Right lobe of liver (tissue), 4 donors: Measurements from ENCODE around the gene HOXA10.

Experiments
- CTCF ChIP-seq, 4 donors: fragments of 200-600 bp in 3 of 4; fragments of 450-650 bp in 1 of 4; IDR thresholded peaks; one replicate each; pipeline versions ENCODE4 v1.5.1 to v1.8.0; 2016 to 2022; ENCODE audit warnings: antibody characterized with exemption in 4 of 4, mild to moderate bottlenecking in 2 of 4
- POLR2A ChIP-seq: fragments of 450-650 bp; IDR thresholded peaks from one replicate; pipeline ENCODE4 v1.6.1; 2017; ENCODE audit warnings: antibody characterized with exemption, mild to moderate bottlenecking
- donor health status: DM: no; HTN: no; CAD: no.
- donor health status: DM: no; HTN: no; CAD: no.
- donor health status: DM: no; HTN: yes; CAD: no.

DNA sequence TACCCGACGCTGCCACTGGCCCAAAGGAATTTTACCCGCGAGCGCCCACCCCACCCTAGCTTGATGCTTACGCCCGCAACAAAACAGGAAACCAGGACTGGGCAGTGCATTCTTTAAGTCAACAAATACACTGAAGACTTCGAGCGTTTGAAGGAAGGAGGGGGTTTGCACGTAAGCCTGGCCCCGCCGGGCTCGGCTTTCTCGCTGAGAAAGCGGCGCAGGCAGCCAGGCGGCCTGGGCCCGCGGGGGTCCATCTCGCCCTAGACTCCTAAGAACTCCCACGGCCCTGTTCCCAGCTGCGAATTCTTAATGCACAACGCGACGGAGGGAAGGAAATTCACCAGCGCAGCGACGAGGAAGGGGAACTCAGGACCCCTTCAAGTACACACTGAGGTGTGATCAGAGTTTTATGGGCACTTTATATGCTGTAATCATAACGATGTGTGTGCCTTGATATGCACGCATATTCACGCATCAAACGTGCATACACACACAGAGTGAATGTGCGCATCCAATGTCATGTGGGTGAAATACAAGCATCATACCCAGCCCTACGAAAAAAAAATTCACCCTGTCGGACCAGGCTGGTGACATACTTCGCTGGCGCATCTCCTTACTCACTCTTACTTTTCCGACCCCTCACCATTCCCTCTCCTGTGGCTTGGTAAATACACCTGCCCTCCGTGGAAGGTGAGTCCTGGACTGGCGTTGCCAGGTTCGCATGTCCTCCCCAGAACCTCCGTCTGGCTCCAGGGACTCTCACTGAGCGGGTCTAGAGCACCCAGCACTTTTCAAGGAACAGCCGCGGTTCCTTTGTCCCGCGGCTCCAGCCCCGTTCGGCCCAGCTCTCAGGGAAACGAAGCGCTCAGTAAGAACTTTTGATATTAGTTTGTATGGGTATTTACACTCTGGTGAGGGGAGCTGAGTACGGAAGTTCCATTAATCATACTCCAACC lies 31.5 kb upstream of the HOXA10 start:
- TF ChIP-seq CTCF (IDR thresholded peaks at IDR 0.05) (no peak), POLR2A (no peak)
